Transverse colon (tissue), 4 donors: ENCODE results near the gene USP53.

Source experiments
- CTCF ChIP-seq, 5 experiments: fragments of 200-600 bp in 3 of 5; fragments of 450-650 bp in 2 of 5; sonication (generic) in 3 of 5; IDR thresholded peaks; 1 replicate in 2 of 5; 2 replicates in 3 of 5; pipeline ENCODE4 v1.5.1; 2016 to 2017; ENCODE audit warnings: antibody characterized with exemption in 5 of 5, inconsistent platforms in 3 of 5, mild to moderate bottlenecking in 2 of 5, moderate library complexity in 1 of 5
- POLR2AphosphoS5 ChIP-seq, 3 donors: sonication (generic); formaldehyde crosslinking; IDR thresholded peaks; one replicate each; pipeline ENCODE4 v1.6.1; 2016; ENCODE audit warnings: antibody characterized with exemption in 3 of 3

- no peak for TF ChIP-seq CTCF (IDR thresholded peaks at IDR 0.05)
- no peak for TF ChIP-seq POLR2AphosphoS5 (IDR thresholded peaks at IDR 0.05)
These were observed 29.9 kb downstream of the USP53 start for GRCh38 chr4:119242417-119242816.
